HCT116 (cell line): ENCODE results near the gene CALN1. TPM values are rescaled to one million over a fixed set of nuclear protein-coding genes. Genes with fewer than 3 reads are reported as not detected.

Experiments
- ATAC-seq: fragments of 200-7000 bp; cut with Tn5 transposase; 2 replicates; pipeline ENCODE4 v1.9.1; 2020; ENCODE audit warnings: mild to moderate bottlenecking, moderate library complexity
- BruUV-seq: library from RNA; stranded (reverse); fragments of 400-500 nt; replicated peaks from 2 replicates; lab custom pipeline; 2021; lab: Mats Ljungman, UMichigan
- CTCF ChIA-PET: fragments of 300-600 bp; sonication (Branson Sonifier 250); formaldehyde crosslinking; loops from one replicate; lab custom pipeline; 2021; ENCODE audit warnings: antibody characterized with exemption; lab: Charles Lee
- POLR2A ChIA-PET: fragments of 300-600, 350-600 bp; sonication (Branson Sonifier 250); formaldehyde crosslinking; loops from one replicate; lab custom pipeline; 2021; ENCODE audit warnings: antibody characterized with exemption; lab: Charles Lee
- RAD21 ChIA-PET, 2 experiments: fragments of 300-600 bp; sonication (Branson Sonifier 250); formaldehyde crosslinking; loops; one replicate each; lab custom pipeline; 2023; ENCODE audit warnings: low total read pairs in 2 of 2; ENCODE audit not compliant: uncharacterized antibody in 2 of 2, unreplicated experiment in 2 of 2, low non-redundant PET in 1 of 2; lab: Charles Lee
- DNase-seq: peaks from one replicate; pipeline ENCODE4 v3.0.0-alpha.2; 2010; ENCODE audit warnings: low read depth, low spot score
- H2AFZ ChIP-seq: fragments of 200-600 bp; shearing (Covaris generic), sonication (generic); 2 replicates; pipeline ENCODE4 v1.6.1; 2017; ENCODE audit warnings: low read depth, mixed run types, mixed read lengths, antibody characterized with exemption, low read length; ENCODE audit not compliant: poor library complexity, severe bottlenecking
- H3K27ac ChIP-seq: 2 replicates; pipeline ENCODE4 v1.5.1; 2012; ENCODE audit warnings: low read depth, low read length
- H3K27me3 ChIP-seq: fragments of 200-600 bp; sonication (generic); 2 replicates; pipeline ENCODE4 v1.6.1; 2016; ENCODE audit warnings: mixed run types, low read length, mixed read lengths; ENCODE audit not compliant: insufficient read depth
- H3K36me3 ChIP-seq, 2 experiments: fragments of 200-500 bp in 1 of 2; fragments of 200-600 bp in 1 of 2; sonication (Bioruptor generic) in 1 of 2; sonication (generic) in 1 of 2; 2 replicates each; pipeline versions ENCODE4 v1.5.1 to v1.6.1; 2014 to 2016; ENCODE audit warnings: low read length in 2 of 2, inconsistent platforms in 1 of 2, mixed read lengths in 1 of 2, mixed run types in 1 of 2; ENCODE audit not compliant: insufficient read depth in 2 of 2, control insufficient read depth in 1 of 2
- H3K4me1 ChIP-seq, 2 experiments: fragments of 200-600 bp in 1 of 2; sonication (generic) in 1 of 2; 2 replicates each; pipeline versions ENCODE4 v1.5.1 to v1.6.1; 2012 to 2017; ENCODE audit warnings: low read length in 2 of 2, inconsistent platforms in 1 of 2, mild to moderate bottlenecking in 1 of 2, mixed read lengths in 1 of 2, mixed run types in 1 of 2, moderate library complexity in 1 of 2; ENCODE audit not compliant: insufficient read depth in 2 of 2, control insufficient read depth in 1 of 2
- H3K4me2 ChIP-seq: fragments of 200-600 bp; sonication (generic); 2 replicates; pipeline ENCODE4 v1.6.1; 2017; ENCODE audit warnings: mixed run types, low read length, mixed read lengths
- H3K4me3 ChIP-seq, 2 experiments: fragments of 200-600 bp in 1 of 2; sonication (generic) in 1 of 2; replicated peaks in 1 of 2; 2 replicates each; pipeline ENCODE4 v1.5.1; 2011 to 2016; ENCODE audit warnings: low read length in 2 of 2, control low read depth in 1 of 2, low read depth in 1 of 2, mild to moderate bottlenecking in 1 of 2, mixed read lengths in 1 of 2, mixed run types in 1 of 2
- H3K79me2 ChIP-seq: fragments of 200-600 bp; sonication (generic); 2 replicates; pipeline ENCODE4 v1.6.1; 2017; ENCODE audit warnings: mild to moderate bottlenecking, mixed run types, low read length, moderate library complexity, mixed read lengths; ENCODE audit not compliant: insufficient read depth
- H3K9ac ChIP-seq: fragments of 200-600 bp; sonication (generic); 2 replicates; pipeline ENCODE4 v1.6.1; 2016; ENCODE audit warnings: low read length, mixed read lengths
- H3K9me2 ChIP-seq: fragments of 200-600 bp; sonication (generic), shearing (Covaris generic); 2 replicates; pipeline ENCODE4 v1.6.1; 2017; ENCODE audit warnings: mixed run types, mild to moderate bottlenecking, moderate library complexity; ENCODE audit not compliant: insufficient read depth
- H3K9me3 ChIP-seq, 2 experiments: fragments of 200-500 bp in 1 of 2; fragments of 200-600 bp in 1 of 2; sonication (Bioruptor generic) in 1 of 2; sonication (generic) in 1 of 2; 2 replicates each; pipeline ENCODE4 v1.6.1; 2014 to 2017; ENCODE audit warnings: low read length in 2 of 2, mixed read lengths in 2 of 2, inconsistent platforms in 1 of 2, low read depth in 1 of 2, mild to moderate bottlenecking in 1 of 2, mixed run types in 1 of 2, moderate library complexity in 1 of 2; ENCODE audit not compliant: control insufficient read depth in 1 of 2, insufficient read depth in 1 of 2
- H4K20me1 ChIP-seq: fragments of 200-600 bp; sonication (generic), shearing (Covaris generic); 2 replicates; pipeline ENCODE4 v1.6.1; 2017; ENCODE audit warnings: mixed run types, mild to moderate bottlenecking, moderate library complexity; ENCODE audit not compliant: insufficient read depth
- CBX3 ChIP-seq: IDR thresholded peaks from 2 replicates; pipeline ENCODE4 v1.6.1; 2012; ENCODE audit warnings: low read depth
- CEBPB ChIP-seq: IDR thresholded peaks from 2 replicates; pipeline ENCODE4 v1.6.1; 2012; ENCODE audit warnings: low read depth
- EGR1 ChIP-seq: IDR thresholded peaks from 2 replicates; pipeline ENCODE4 v1.6.1; 2012; ENCODE audit warnings: low read depth
- FOSL1 ChIP-seq: IDR thresholded peaks from 2 replicates; pipeline ENCODE4 v1.6.1; 2012; ENCODE audit warnings: low read depth
- JUND ChIP-seq: IDR thresholded peaks from 2 replicates; pipeline ENCODE4 v1.6.1; 2012
- POLR2A ChIP-seq: IDR thresholded peaks from 2 replicates; pipeline ENCODE4 v1.7.0; 2011; ENCODE audit warnings: borderline replicate concordance; ENCODE audit not compliant: insufficient read depth, insufficient read length; ENCODE audit errors: extremely low read depth
- RAD21 ChIP-seq: IDR thresholded peaks from 2 replicates; pipeline ENCODE4 v1.6.1; 2012; ENCODE audit warnings: low read depth, mild to moderate bottlenecking
- SRF ChIP-seq: IDR thresholded peaks from 2 replicates; pipeline ENCODE4 v1.6.1; 2012; ENCODE audit warnings: low read depth
- TCF7L2 ChIP-seq: IDR thresholded peaks from 2 replicates; pipeline ENCODE4 v1.7.0; 2011; ENCODE audit warnings: borderline replicate concordance, inconsistent platforms; ENCODE audit not compliant: insufficient read depth, insufficient read length; ENCODE audit errors: extremely low read depth
- YY1 ChIP-seq: IDR thresholded peaks from 2 replicates; pipeline ENCODE4 v1.6.1; 2011; ENCODE audit warnings: low read length, low read depth, moderate library complexity, mild to moderate bottlenecking; ENCODE audit not compliant: insufficient replicate concordance; ENCODE audit errors: extremely low read depth
- ZFX ChIP-seq: fragments of 450-650 bp; IDR thresholded peaks from 2 replicates; pipeline ENCODE4 v1.6.1; 2017
- intact Hi-C: fragments of 100-400 bp; cut with micrococcal nuclease; formaldehyde crosslinking; loops from 2 replicates; pipeline ENCODE4 v1.10.0; 2022
- total RNA-seq: library from RNA; stranded (reverse); gene quantifications from one replicate; pipeline ENCODE4 v1.2.1, GENCODE V29; 2021; ENCODE audit not compliant: unreplicated experiment
- TF ChIP-seq, protein P1 (sequence below): IDR thresholded peaks from 2 replicates; pipeline ENCODE4 v1.6.1; 2011; ENCODE audit warnings: mild to moderate bottlenecking, low read length, moderate library complexity; ENCODE audit not compliant: insufficient replicate concordance; ENCODE audit errors: extremely low read depth
- TF ChIP-seq, protein P2 (sequence below), 3 experiments: fragments of 200-600 bp in 1 of 3; sonication (generic) in 1 of 3; IDR thresholded peaks in 2 of 3; conservative IDR thresholded peaks in 1 of 3; 2 replicates each; pipeline ENCODE4 v1.5.1; 2012 to 2017; ENCODE audit warnings: low read depth in 2 of 3, low read length in 2 of 3, antibody characterized with exemption in 1 of 3, borderline replicate concordance in 1 of 3, control low read depth in 1 of 3, mild to moderate bottlenecking in 1 of 3, mixed read lengths in 1 of 3, mixed run types in 1 of 3, moderate library complexity in 1 of 3; ENCODE audit not compliant: insufficient read depth in 1 of 3
- TF ChIP-seq, protein P3 (sequence below): IDR thresholded peaks from 2 replicates; pipeline ENCODE4 v1.6.1; 2012
- TF ChIP-seq, protein P4 (sequence below): IDR thresholded peaks from 2 replicates; pipeline ENCODE4 v1.6.1; 2012; ENCODE audit warnings: low read depth

The CALN1 gene
- total RNA-seq, 1 experiment from 2014 or later = 0.17 TPM

DNA sequence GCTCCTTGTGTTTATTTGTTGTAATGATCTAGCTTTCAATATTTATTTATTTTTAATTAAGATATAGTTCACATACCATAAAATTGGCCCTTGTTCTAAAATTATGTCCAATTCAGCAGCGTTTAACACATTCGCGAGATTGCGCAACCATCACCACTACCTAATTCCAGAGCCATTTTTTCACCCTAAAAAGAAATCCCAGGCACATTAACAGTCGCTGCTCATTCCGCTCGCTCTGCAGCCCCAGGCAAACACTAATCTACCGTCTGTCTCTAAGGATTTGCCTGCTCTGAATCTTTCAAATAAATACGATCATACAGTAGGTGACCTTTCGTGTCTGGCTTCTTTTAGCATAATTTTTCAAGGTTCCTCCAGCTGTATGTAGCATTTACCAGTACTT is 616.7 kb downstream of the CALN1 start (continued):
- TF ChIP-seq, protein P1, sequence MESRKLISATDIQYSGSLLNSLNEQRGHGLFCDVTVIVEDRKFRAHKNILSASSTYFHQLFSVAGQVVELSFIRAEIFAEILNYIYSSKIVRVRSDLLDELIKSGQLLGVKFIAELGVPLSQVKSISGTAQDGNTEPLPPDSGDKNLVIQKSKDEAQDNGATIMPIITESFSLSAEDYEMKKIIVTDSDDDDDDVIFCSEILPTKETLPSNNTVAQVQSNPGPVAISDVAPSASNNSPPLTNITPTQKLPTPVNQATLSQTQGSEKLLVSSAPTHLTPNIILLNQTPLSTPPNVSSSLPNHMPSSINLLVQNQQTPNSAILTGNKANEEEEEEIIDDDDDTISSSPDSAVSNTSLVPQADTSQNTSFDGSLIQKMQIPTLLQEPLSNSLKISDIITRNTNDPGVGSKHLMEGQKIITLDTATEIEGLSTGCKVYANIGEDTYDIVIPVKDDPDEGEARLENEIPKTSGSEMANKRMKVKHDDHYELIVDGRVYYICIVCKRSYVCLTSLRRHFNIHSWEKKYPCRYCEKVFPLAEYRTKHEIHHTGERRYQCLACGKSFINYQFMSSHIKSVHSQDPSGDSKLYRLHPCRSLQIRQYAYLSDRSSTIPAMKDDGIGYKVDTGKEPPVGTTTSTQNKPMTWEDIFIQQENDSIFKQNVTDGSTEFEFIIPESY = no peak

DNA sequence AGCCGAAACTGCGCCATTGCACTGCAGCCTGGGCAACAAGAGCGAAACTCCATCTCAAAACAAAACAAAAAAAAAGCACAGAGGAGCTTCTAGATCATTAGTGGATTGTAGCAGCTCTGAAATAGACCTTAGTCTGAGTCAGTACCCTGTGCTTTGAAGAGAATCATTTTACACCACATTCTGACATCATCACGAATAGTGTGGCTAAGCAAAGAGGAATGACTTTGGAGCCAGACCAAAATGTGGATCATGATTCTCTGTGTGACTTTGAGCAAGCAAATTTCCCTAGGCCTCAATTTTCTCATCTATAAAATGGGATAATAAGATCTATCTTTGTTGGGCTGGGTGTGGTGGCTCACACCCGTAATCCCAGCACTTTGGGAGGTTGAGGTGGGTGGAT is 618.9 kb downstream of the CALN1 start:
- Histone ChIP-seq H3K9me3 (peaks cover 4 to 10% of the 10 kb centered on the region in 2 experiments; a peak in 2 of 4 replicates), H3K27ac (no peak overlapping the region), H3K27me3 (no peaks in the 10 kb centered on the region), H4K20me1 (no peaks in the 10 kb centered on the region), H3K36me3 (no peaks in the 10 kb centered on the region), H2AFZ (no peak overlapping the region), H3K4me3 (no peak overlapping the region), H3K79me2 (no peaks in the 10 kb centered on the region), H3K4me2 (no peak overlapping the region), H3K9me2 (no peaks in the 10 kb centered on the region), H3K9ac (no peak overlapping the region), H3K4me1 (no peaks in the 10 kb centered on the region)
- CTCF ChIA-PET = no interaction called here
- ATAC-seq (no peak), DNase-seq (no peak)
- intact Hi-C loops = no loop called here
- POLR2A ChIA-PET = no interaction called here
- RAD21 ChIA-PET = no interaction called here
- TF ChIP-seq TCF7L2 = no peak
- no peak for TF ChIP-seq YY1
- no peak for TF ChIP-seq ZFX
- no peak for TF ChIP-seq FOSL1
- TF ChIP-seq, protein P2, sequence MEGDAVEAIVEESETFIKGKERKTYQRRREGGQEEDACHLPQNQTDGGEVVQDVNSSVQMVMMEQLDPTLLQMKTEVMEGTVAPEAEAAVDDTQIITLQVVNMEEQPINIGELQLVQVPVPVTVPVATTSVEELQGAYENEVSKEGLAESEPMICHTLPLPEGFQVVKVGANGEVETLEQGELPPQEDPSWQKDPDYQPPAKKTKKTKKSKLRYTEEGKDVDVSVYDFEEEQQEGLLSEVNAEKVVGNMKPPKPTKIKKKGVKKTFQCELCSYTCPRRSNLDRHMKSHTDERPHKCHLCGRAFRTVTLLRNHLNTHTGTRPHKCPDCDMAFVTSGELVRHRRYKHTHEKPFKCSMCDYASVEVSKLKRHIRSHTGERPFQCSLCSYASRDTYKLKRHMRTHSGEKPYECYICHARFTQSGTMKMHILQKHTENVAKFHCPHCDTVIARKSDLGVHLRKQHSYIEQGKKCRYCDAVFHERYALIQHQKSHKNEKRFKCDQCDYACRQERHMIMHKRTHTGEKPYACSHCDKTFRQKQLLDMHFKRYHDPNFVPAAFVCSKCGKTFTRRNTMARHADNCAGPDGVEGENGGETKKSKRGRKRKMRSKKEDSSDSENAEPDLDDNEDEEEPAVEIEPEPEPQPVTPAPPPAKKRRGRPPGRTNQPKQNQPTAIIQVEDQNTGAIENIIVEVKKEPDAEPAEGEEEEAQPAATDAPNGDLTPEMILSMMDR (IDR thresholded peaks at IDR 0.05 in 2 of 3, conservative IDR thresholded peaks at IDR 0.05 in 1 of 3; ENCODE audit: borderline replicate concordance in 1 of 3, insufficient read depth in 1 of 3, low read depth in 2 of 3, low read length in 2 of 3) = no peak
- no peak for TF ChIP-seq POLR2A
- TF ChIP-seq, protein P3, sequence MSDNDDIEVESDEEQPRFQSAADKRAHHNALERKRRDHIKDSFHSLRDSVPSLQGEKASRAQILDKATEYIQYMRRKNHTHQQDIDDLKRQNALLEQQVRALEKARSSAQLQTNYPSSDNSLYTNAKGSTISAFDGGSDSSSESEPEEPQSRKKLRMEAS = no peak
- no peak for TF ChIP-seq SRF
- TF ChIP-seq RAD21 = no peak
- TF ChIP-seq CBX3 = no peak
- TF ChIP-seq, protein P1 = no peak
- TF ChIP-seq, protein P4, sequence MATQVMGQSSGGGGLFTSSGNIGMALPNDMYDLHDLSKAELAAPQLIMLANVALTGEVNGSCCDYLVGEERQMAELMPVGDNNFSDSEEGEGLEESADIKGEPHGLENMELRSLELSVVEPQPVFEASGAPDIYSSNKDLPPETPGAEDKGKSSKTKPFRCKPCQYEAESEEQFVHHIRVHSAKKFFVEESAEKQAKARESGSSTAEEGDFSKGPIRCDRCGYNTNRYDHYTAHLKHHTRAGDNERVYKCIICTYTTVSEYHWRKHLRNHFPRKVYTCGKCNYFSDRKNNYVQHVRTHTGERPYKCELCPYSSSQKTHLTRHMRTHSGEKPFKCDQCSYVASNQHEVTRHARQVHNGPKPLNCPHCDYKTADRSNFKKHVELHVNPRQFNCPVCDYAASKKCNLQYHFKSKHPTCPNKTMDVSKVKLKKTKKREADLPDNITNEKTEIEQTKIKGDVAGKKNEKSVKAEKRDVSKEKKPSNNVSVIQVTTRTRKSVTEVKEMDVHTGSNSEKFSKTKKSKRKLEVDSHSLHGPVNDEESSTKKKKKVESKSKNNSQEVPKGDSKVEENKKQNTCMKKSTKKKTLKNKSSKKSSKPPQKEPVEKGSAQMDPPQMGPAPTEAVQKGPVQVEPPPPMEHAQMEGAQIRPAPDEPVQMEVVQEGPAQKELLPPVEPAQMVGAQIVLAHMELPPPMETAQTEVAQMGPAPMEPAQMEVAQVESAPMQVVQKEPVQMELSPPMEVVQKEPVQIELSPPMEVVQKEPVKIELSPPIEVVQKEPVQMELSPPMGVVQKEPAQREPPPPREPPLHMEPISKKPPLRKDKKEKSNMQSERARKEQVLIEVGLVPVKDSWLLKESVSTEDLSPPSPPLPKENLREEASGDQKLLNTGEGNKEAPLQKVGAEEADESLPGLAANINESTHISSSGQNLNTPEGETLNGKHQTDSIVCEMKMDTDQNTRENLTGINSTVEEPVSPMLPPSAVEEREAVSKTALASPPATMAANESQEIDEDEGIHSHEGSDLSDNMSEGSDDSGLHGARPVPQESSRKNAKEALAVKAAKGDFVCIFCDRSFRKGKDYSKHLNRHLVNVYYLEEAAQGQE = no peak
- TF ChIP-seq CEBPB = no peak
- no peak for TF ChIP-seq EGR1
- no peak for TF ChIP-seq JUND
- no TSS peak for BruUV-seq
